ENCODE results near the gene CRYGD.
"Not testable (repeated sequence)": the region's sequence is repeated elsewhere in the genome, so short reads cannot be mapped to it uniquely, and the experiment has no call there.

Gene CRYGD

GRCh38 chr2:208129744-208130711 is 5.7 kb upstream of the CRYGD start, which contains the start of gene CRYGC:
CRYGC (minus strand) TSS chr2:208129828; CDS start chr2:208129792, 36 bp downstream.
- DNase-seq, result no peak

GRCh38 chr2:208128136-208128535 is 3.8 kb upstream of the CRYGD start:
- no peak for DNase-seq

- no peak for DNase-seq
Measured at GRCh38 chr2:208127090-208127489, 2.8 kb upstream of the CRYGD start.

GRCh38 chr2:208125251-208125650 is 927 bp upstream of the CRYGD start:
- no peak for DNase-seq

GRCh38 chr2:208122248-208122647 is 2.1 kb downstream of the CRYGD start:
- DNase-seq, result no peak

GRCh38 chr2:208118918-208119317 is 5.4 kb downstream of the CRYGD start:
- DNase-seq, result no peak

- not testable (repeated sequence) for DNase-seq
Measured at GRCh38 chr2:208117390-208117789, 6.9 kb downstream of the CRYGD start.

- no peak for DNase-seq
Measured at GRCh38 chr2:208112969-208113368, 11.4 kb downstream of the CRYGD start.

GRCh38 chr2:208112273-208112745 is 12.0 kb downstream of the CRYGD start:
- not testable (repeated sequence) for DNase-seq

GRCh38 chr2:208103616-208104015 is 20.7 kb downstream of the CRYGD start:
- DNase-seq, result no peak

- DNase-seq, result no peak
Measured at GRCh38 chr2:208101716-208102631, 22.4 kb downstream of the CRYGD start.

- no peak for DNase-seq
Measured at GRCh38 chr2:208099682-208100470, 24.4 kb downstream of the CRYGD start.

- DNase-seq, result not testable (repeated sequence)
Measured at GRCh38 chr2:208098701-208099100, 25.6 kb downstream of the CRYGD start.

GRCh38 chr2:208098267-208098666 is 26.1 kb downstream of the CRYGD start:
- DNase-seq, result no peak

GRCh38 chr2:208097801-208098200 is 26.5 kb downstream of the CRYGD start:
- DNase-seq, result no peak

- no peak for DNase-seq
Measured at GRCh38 chr2:208097313-208097712, 27.0 kb downstream of the CRYGD start.

GRCh38 chr2:208096080-208096479 is 28.2 kb downstream of the CRYGD start:
- no peak for DNase-seq

- no peak for DNase-seq
Measured at GRCh38 chr2:208093128-208093527, 31.2 kb downstream of the CRYGD start.

- no peak for DNase-seq
Measured at GRCh38 chr2:208092093-208092832, 32.1 kb downstream of the CRYGD start.

- no peak for DNase-seq
Measured at GRCh38 chr2:208090420-208090819, 33.9 kb downstream of the CRYGD start.

GRCh38 chr2:208086029-208086428 is 38.3 kb downstream of the CRYGD start:
- DNase-seq, result no peak

- no peak for DNase-seq
Measured at GRCh38 chr2:208083807-208084206, 40.5 kb downstream of the CRYGD start.
